Neural crest cell (in vitro differentiated cells): Measurements from ENCODE around the gene GZF1. TPM values are rescaled to one million over a fixed set of nuclear protein-coding genes. Genes with fewer than 3 reads are reported as not detected.
A peak's percentile ranks its signal among the peaks of the same experiment; 100 is the strongest.

ENCODE experiments used
- DNase-seq: peaks from one replicate; pipeline ENCODE4 v3.0.0; 2021; ENCODE audit warnings: low read depth, mixed read lengths, low spot score
- H3K27ac Mint-ChIP-seq: one replicate; pipeline ENCODE4 v1.8.0; 2021; ENCODE audit warnings: mild to moderate bottlenecking, mixed read lengths; ENCODE audit not compliant: unreplicated experiment
- H3K27me3 Mint-ChIP-seq: 2 replicates; pipeline ENCODE4 v1.8.0; 2021; ENCODE audit warnings: low read depth, mild to moderate bottlenecking, mixed read lengths
- H3K36me3 Mint-ChIP-seq: 2 replicates; pipeline ENCODE4 v1.8.0; 2021; ENCODE audit warnings: low read depth, mild to moderate bottlenecking, mixed read lengths
- H3K4me1 Mint-ChIP-seq: 2 replicates; pipeline ENCODE4 v1.8.0; 2021; ENCODE audit warnings: mixed read lengths
- H3K4me3 Mint-ChIP-seq: one replicate; pipeline ENCODE4 v1.8.0; 2021; ENCODE audit warnings: mild to moderate bottlenecking, mixed read lengths
- H3K9me3 Mint-ChIP-seq: 2 replicates; pipeline ENCODE4 v1.8.0; 2021; ENCODE audit warnings: mixed read lengths
- CTCF ChIP-seq: fragments of 200-600 bp; sonication (generic); conservative IDR thresholded peaks from 2 replicates; pipeline ENCODE4 v1.5.0; 2021; ENCODE audit warnings: antibody characterized with exemption, mild to moderate bottlenecking
- total RNA-seq: library from RNA; stranded (reverse); gene quantifications from 2 replicates; pipeline ENCODE4 v1.2.1, GENCODE V29; 2021

GZF1 gene
- total RNA-seq, 1 donor from 2014 or later: 21.9 TPM

- Mint-ChIP-seq H3K27me3 (no peaks in the 10 kb centered on the region), H3K4me3 (no peak overlapping the region), H3K4me1 (no peaks in the 10 kb centered on the region), H3K9me3 (peaks cover 4% of the 10 kb centered on the region), H3K36me3 (no peaks in the 10 kb centered on the region), H3K27ac (no peak overlapping the region)
- no peak for DNase-seq
- no peak for TF ChIP-seq CTCF
Observed at GRCh38 chr20:23317081-23317480, 44.9 kb upstream of the GZF1 start.

DNA sequence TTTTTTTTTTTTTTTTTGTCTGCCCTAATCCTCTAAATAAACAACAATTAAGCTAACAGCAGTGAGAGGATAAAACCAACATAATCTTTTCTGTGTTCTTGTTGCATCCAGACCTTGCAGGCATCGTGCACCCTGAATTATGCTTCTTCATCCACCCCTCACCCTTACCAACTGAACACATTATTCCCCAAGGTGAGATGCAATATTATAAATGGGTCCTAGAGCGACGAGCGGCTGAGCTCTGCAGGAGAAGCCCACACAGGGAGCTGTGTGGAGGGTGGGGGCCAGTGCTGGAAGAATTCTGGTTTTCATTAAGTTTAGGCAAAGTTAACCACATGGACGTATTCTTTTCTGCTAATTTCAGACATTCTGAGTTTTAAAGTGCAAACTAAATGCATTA, 43.6 kb upstream of the GZF1 start:
- no peaks in the 10 kb centered on the region for H3K27me3 Mint-ChIP-seq
- no peak overlapping the region for H3K4me3 Mint-ChIP-seq
- no peak for DNase-seq
- TF ChIP-seq CTCF: no peak
- H3K4me1 Mint-ChIP-seq: peaks cover 1% of the 10 kb centered on the region
- H3K36me3 Mint-ChIP-seq: no peaks in the 10 kb centered on the region
- H3K9me3 Mint-ChIP-seq: peaks cover 4% of the 10 kb centered on the region
- H3K27ac Mint-ChIP-seq: no peak overlapping the region

DNA sequence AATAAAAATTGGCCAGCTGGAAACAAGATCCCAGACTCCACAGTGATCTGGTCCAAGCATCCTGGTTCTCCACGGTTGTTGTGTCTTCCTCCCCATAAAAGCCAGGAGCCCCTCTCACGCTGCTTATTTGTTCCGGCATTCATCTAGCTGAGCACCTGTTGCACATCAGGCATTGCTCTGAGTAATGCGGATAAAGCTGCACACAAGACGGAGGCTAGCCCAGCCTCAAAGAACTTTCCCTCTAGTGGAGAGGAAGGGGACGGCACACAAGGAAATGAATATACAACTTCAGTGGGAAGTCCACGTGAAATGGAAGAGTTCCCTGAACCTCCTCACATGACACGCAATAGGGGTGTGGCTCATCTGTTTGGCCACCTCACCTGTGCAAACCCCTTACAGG, 41.7 kb upstream of the GZF1 start:
- Mint-ChIP-seq H3K4me3 (no peak overlapping the region), H3K36me3 (no peaks in the 10 kb centered on the region), H3K9me3 (peaks cover 4% of the 10 kb centered on the region), H3K27ac (no peak overlapping the region), H3K27me3 (peaks cover 7% of the 10 kb centered on the region), H3K4me1 (peaks cover 5% of the 10 kb centered on the region)
- no peak for DNase-seq
- TF ChIP-seq CTCF: peak; percentile 57

DNA sequence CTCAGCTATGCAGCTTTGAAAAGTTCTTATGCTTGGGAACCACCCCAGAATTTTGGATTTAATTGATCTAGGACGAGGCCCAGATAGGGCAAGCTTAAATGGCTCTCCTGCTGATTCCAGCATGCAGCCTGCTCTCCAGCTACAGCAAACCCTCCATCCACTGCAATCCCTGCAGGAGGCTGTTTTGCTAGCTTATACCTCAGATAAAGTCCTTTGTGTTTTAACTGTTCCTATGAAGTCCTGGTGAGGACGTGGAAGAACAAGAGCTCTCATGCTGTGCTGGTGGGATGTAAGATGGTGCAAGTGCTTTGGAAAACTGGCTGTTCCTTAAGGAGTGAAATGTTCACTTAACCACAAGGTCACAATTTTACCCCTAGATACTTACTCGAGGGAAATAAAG, 36.9 kb upstream of the GZF1 start:
- peaks cover 8% of the 10 kb centered on the region for H3K9me3 Mint-ChIP-seq
- H3K4me1 Mint-ChIP-seq: peaks cover 5% of the 10 kb centered on the region
- H3K4me3 Mint-ChIP-seq: no peak overlapping the region
- no peak for DNase-seq
- H3K36me3 Mint-ChIP-seq: no peaks in the 10 kb centered on the region
- H3K27me3 Mint-ChIP-seq: peaks cover 11% of the 10 kb centered on the region
- peak overlapping the region; percentile 43 for H3K27ac Mint-ChIP-seq
- no peak for TF ChIP-seq CTCF

DNA sequence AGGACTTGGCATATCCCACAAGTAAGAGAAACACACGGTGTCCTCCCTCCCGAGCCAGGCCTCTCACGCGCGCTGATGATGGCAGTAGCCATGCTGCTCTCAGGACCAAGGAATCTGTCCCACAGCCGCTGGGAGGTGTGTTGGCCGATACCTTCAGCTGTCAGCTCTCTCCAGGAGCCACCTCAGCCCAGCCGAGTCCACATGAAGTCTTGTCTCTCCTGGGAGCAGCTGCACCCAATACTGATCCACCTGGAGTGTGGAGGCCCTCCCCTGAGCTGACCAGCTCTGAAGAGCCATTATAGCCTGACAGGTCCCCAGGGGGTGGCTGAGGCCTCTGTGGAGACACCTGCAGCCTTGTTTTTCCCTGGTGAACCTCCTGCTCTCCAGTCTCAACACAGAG, 35.2 kb upstream of the GZF1 start:
- no peak overlapping the region for H3K27ac Mint-ChIP-seq
- H3K4me3 Mint-ChIP-seq: no peak overlapping the region

More for the DNA sequence above, 35.2 kb upstream of the GZF1 start:
- TF ChIP-seq CTCF: no peak
- Mint-ChIP-seq H3K27me3 (peaks cover 11% of the 10 kb centered on the region), H3K4me1 (peaks cover 5% of the 10 kb centered on the region), H3K9me3 (peaks cover 3% of the 10 kb centered on the region), H3K36me3 (no peaks in the 10 kb centered on the region)
- DNase-seq: no peak
